Hematopoietic multipotent progenitor cell treated with erythropoietin and hydrocortisone succinate and interleukin-3 and kit ligand, for 15 days (in vitro differentiated cells): Measurements from ENCODE around the gene DVL1.

Experiments used
- DNase-seq: peaks from one replicate; pipeline ENCODE4 v3.0.0-alpha.2; 2015; ENCODE audit warnings: low spot score

DVL1 gene

GRCh38 chr1:1356796-1357401, 7.7 kb upstream of the DVL1 start:
- no peak for DNase-seq

- no peak for DNase-seq
Measured at GRCh38 chr1:1356166-1356795, 7.1 kb upstream of the DVL1 start.

GRCh38 chr1:1355416-1355815, 6.2 kb upstream of the DVL1 start:
- no peak for DNase-seq

- no peak for DNase-seq
Measured at GRCh38 chr1:1354271-1355247, 5.3 kb upstream of the DVL1 start.

GRCh38 chr1:1353389-1354151, 4.4 kb upstream of the DVL1 start:
- no peak for DNase-seq

- no peak for DNase-seq
Measured at GRCh38 chr1:1352786-1353388, 3.7 kb upstream of the DVL1 start.

- no peak for DNase-seq
Measured at GRCh38 chr1:1351511-1352427, 2.6 kb upstream of the DVL1 start.

- no peak for DNase-seq
Measured at GRCh38 chr1:1348420-1349255, 580 bp downstream of the DVL1 start.

GRCh38 chr1:1347663-1348419, 1.4 kb downstream of the DVL1 start:
- no peak for DNase-seq

- no peak for DNase-seq
Measured at GRCh38 chr1:1347026-1347595, 2.1 kb downstream of the DVL1 start.

- DNase-seq: no peak
Measured at GRCh38 chr1:1346501-1346890, 2.7 kb downstream of the DVL1 start.

- no peak for DNase-seq
Measured at GRCh38 chr1:1345860-1346500, 3.2 kb downstream of the DVL1 start.

GRCh38 chr1:1345384-1345783, 3.8 kb downstream of the DVL1 start:
- DNase-seq: no peak

- DNase-seq: peak; percentile 25
Measured at GRCh38 chr1:1344655-1345361, 4.4 kb downstream of the DVL1 start.

GRCh38 chr1:1343811-1344421, 5.3 kb downstream of the DVL1 start:
- DNase-seq: no peak

- DNase-seq: no peak
Measured at GRCh38 chr1:1342584-1343115, 6.6 kb downstream of the DVL1 start.

- DNase-seq: no peak
Measured at GRCh38 chr1:1342061-1342562, 7.1 kb downstream of the DVL1 start.
